Vagina (tissue), 2 donors: ENCODE measurements around the gene AHNAK2.

Experiments used
- POLR2A ChIP-seq, 2 donors: fragments of 450-650 bp; IDR thresholded peaks; one replicate each; pipeline ENCODE4 v1.6.1; 2017; ENCODE audit warnings: antibody characterized with exemption in 2 of 2, mild to moderate bottlenecking in 2 of 2, moderate library complexity in 2 of 2
- POLR2AphosphoS5 ChIP-seq, 2 donors: sonication (generic); formaldehyde crosslinking; IDR thresholded peaks; one replicate each; pipeline ENCODE4 v1.9.0; 2017; ENCODE audit warnings: antibody characterized with exemption in 2 of 2, mild to moderate bottlenecking in 2 of 2, low read depth in 1 of 2; ENCODE audit not compliant: insufficient read depth in 1 of 2
- TF ChIP-seq, protein P1 (sequence below), 3 experiments: fragments of 450-650 bp in 2 of 3; fragments of 200-600 bp in 1 of 3; sonication (generic) in 1 of 3; IDR thresholded peaks; one replicate each; pipeline ENCODE4 v1.5.1; 2017 to 2019; ENCODE audit warnings: antibody characterized with exemption in 3 of 3, mild to moderate bottlenecking in 2 of 3, moderate library complexity in 2 of 3

DNA sequence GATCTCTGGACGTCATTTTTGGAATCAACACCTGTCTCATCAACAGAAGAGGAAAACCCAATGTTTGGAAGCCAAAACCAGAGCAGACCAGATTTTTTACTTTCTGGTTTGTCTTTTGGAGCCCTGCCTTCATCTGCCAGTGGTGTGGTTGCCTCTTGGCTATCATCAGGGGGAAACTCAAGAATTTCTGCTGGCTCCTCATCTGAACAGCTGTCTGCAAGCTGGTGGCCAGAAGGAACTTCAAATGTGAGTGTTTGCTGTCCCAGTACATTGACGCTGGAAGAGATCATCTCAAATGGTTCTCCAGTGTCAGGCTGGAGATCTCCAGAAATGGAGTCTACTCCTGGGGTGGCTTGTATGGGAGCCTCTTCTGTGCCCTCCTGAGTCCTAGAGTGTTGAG lies 39.7 kb downstream of the AHNAK2 start:
- TF ChIP-seq, protein P1, sequence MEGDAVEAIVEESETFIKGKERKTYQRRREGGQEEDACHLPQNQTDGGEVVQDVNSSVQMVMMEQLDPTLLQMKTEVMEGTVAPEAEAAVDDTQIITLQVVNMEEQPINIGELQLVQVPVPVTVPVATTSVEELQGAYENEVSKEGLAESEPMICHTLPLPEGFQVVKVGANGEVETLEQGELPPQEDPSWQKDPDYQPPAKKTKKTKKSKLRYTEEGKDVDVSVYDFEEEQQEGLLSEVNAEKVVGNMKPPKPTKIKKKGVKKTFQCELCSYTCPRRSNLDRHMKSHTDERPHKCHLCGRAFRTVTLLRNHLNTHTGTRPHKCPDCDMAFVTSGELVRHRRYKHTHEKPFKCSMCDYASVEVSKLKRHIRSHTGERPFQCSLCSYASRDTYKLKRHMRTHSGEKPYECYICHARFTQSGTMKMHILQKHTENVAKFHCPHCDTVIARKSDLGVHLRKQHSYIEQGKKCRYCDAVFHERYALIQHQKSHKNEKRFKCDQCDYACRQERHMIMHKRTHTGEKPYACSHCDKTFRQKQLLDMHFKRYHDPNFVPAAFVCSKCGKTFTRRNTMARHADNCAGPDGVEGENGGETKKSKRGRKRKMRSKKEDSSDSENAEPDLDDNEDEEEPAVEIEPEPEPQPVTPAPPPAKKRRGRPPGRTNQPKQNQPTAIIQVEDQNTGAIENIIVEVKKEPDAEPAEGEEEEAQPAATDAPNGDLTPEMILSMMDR (IDR thresholded peaks at IDR 0.05), result no peak
- TF ChIP-seq POLR2A (IDR thresholded peaks at IDR 0.05) (no peak), POLR2AphosphoS5 (IDR thresholded peaks at IDR 0.05; ENCODE audit: insufficient read depth in 1 of 2, low read depth in 1 of 2) (no peak)
